H1 (cell line): ENCODE data around the gene CLDN4. TPM values are rescaled to one million over a fixed set of nuclear protein-coding genes. Genes with fewer than 3 reads are reported as not detected.

Experiments used
- CTCF ChIA-PET: fragments of 300-600 bp; sonication (Branson Sonifier 250); formaldehyde crosslinking; loops from one replicate; lab custom pipeline; 2021; ENCODE audit not compliant: partially characterized antibody; lab: Charles Lee
- POLR2A ChIA-PET: fragments of 300-600 bp; sonication (Branson Sonifier 250); formaldehyde crosslinking; loops from one replicate; lab custom pipeline; 2021; ENCODE audit warnings: inconsistent platforms; ENCODE audit not compliant: partially characterized antibody; lab: Charles Lee
- DNase-seq, 2 experiments: peaks; one replicate each; pipeline versions ENCODE4 v3.0.0 to v3.0.0-alpha.2; 2010 to 2022; ENCODE audit warnings: low spot score in 2 of 2, low read depth in 1 of 2, mixed read lengths in 1 of 2
- FAIRE-seq: peaks from 2 replicates; lab custom pipeline; 2011; peaks lifted over from hg19 to GRCh38; lab: Jason Lieb, UNC
- H2AFZ ChIP-seq: 2 replicates; pipeline ENCODE4 v1.8.1; 2012; ENCODE audit warnings: low read length, inconsistent platforms
- H2AK5ac ChIP-seq: 2 replicates; pipeline ENCODE4 v1.6.1; 2013; ENCODE audit warnings: low read depth, low read length
- H2BK120ac ChIP-seq: replicated peaks from 2 replicates; pipeline ENCODE3; 2013; ENCODE audit warnings: low read depth, low read length, inconsistent platforms
- H2BK12ac ChIP-seq: 2 replicates; pipeline ENCODE4 v1.6.1; 2013; ENCODE audit warnings: low read depth, low read length
- H2BK15ac ChIP-seq: 2 replicates; pipeline ENCODE4 v1.6.1; 2013; ENCODE audit warnings: low read length
- H2BK20ac ChIP-seq: 2 replicates; pipeline ENCODE4 v1.6.1; 2013; ENCODE audit warnings: low read length
- H2BK5ac ChIP-seq: 2 replicates; pipeline ENCODE4 v1.6.1; 2013; ENCODE audit warnings: low read depth, low read length
- H3K14ac ChIP-seq: 2 replicates; pipeline ENCODE4 v1.6.1; 2013; ENCODE audit warnings: inconsistent platforms; ENCODE audit not compliant: insufficient read length
- H3K18ac ChIP-seq: 2 replicates; pipeline ENCODE4 v1.6.1; 2013; ENCODE audit warnings: low read length; ENCODE audit errors: extremely low read depth
- H3K23ac ChIP-seq: 2 replicates; pipeline ENCODE4 v1.6.1; 2013; ENCODE audit warnings: inconsistent platforms; ENCODE audit not compliant: insufficient read length
- H3K23me2 ChIP-seq: 2 replicates; pipeline ENCODE4 v1.6.1; 2013; ENCODE audit warnings: low read depth, low read length
- H3K27ac ChIP-seq: 2 replicates; pipeline ENCODE4 v1.6.1; 2011; ENCODE audit warnings: low read depth, low read length, inconsistent platforms
- H3K27me3 ChIP-seq, 4 experiments: replicated peaks in 1 of 4; 1 replicate in 1 of 4; 2 replicates in 3 of 4; pipeline versions ENCODE4 v1.6.1 to v1.8.1; 2011 to 2013; ENCODE audit warnings: low read length in 3 of 4, mild to moderate bottlenecking in 3 of 4, inconsistent platforms in 2 of 4, mixed read lengths in 2 of 4, moderate library complexity in 1 of 4; ENCODE audit not compliant: control insufficient read depth in 3 of 4, insufficient read depth in 3 of 4; ENCODE audit errors: extremely low read depth in 1 of 4
- H3K36me3 ChIP-seq, 4 experiments: 2 replicates each; pipeline versions ENCODE4 v1.6.1 to v1.8.1; 2011 to 2013; ENCODE audit warnings: mild to moderate bottlenecking in 4 of 4, low read length in 3 of 4, moderate library complexity in 2 of 4, control low read depth in 1 of 4, inconsistent platforms in 1 of 4; ENCODE audit not compliant: insufficient read depth in 4 of 4, control insufficient read depth in 2 of 4
- H3K4ac ChIP-seq: replicated peaks from 2 replicates; pipeline ENCODE3; 2013; ENCODE audit warnings: low read length, low read depth, mixed read lengths, inconsistent platforms; ENCODE audit not compliant: insufficient read length
- H3K4me1 ChIP-seq, 4 experiments: replicated peaks in 1 of 4; 1 replicate in 1 of 4; 2 replicates in 3 of 4; pipeline versions ENCODE4 v1.6.1 to v1.8.1; 2011 to 2013; ENCODE audit warnings: low read length in 3 of 4, inconsistent platforms in 2 of 4, mixed read lengths in 1 of 4; ENCODE audit not compliant: insufficient read depth in 4 of 4, control insufficient read depth in 3 of 4
- H3K4me2 ChIP-seq, 2 experiments: 2 replicates each; pipeline versions ENCODE4 v1.6.1 to v1.8.1; 2011 to 2013; ENCODE audit warnings: low read depth in 2 of 2, low read length in 2 of 2, control low read depth in 1 of 2, inconsistent platforms in 1 of 2, mild to moderate bottlenecking in 1 of 2; ENCODE audit not compliant: insufficient read depth in 1 of 2
- H3K4me3 ChIP-seq, 4 experiments: fragments of 200-600, 300-600 bp in 1 of 4; sonication (generic), shearing (Covaris generic), sonication (Bioruptor Twin) in 1 of 4; 2 replicates each; pipeline versions ENCODE4 v1.5.1 to v1.8.1; 2011 to 2016; ENCODE audit warnings: low read length in 4 of 4, low read depth in 3 of 4, control low read depth in 2 of 4, inconsistent platforms in 2 of 4, mild to moderate bottlenecking in 2 of 4, mixed read lengths in 1 of 4, moderate library complexity in 1 of 4; ENCODE audit not compliant: insufficient read depth in 2 of 4; ENCODE audit errors: extremely low read depth in 1 of 4
- H3K56ac ChIP-seq: replicated peaks from 2 replicates; pipeline ENCODE3; 2013; ENCODE audit warnings: low read depth, mild to moderate bottlenecking, mixed read lengths, low read length, inconsistent platforms; ENCODE audit not compliant: insufficient read length
- H3K79me1 ChIP-seq: 2 replicates; pipeline ENCODE4 v1.6.1; 2013; ENCODE audit warnings: low read depth, low read length, control low read depth
- H3K79me2 ChIP-seq, 2 experiments: 2 replicates each; pipeline versions ENCODE4 v1.6.1 to v1.8.1; 2012 to 2013; ENCODE audit warnings: low read length in 2 of 2, mild to moderate bottlenecking in 2 of 2, inconsistent platforms in 1 of 2; ENCODE audit not compliant: insufficient read depth in 2 of 2, control insufficient read depth in 1 of 2
- H3K9ac ChIP-seq, 4 experiments: replicated peaks in 1 of 4; 1 replicate in 1 of 4; 2 replicates in 3 of 4; pipeline versions ENCODE4 v1.6.1 to v1.8.1; 2011 to 2013; ENCODE audit warnings: low read depth in 3 of 4, low read length in 3 of 4, control low read depth in 2 of 4, mild to moderate bottlenecking in 2 of 4, moderate library complexity in 2 of 4, inconsistent platforms in 1 of 4; ENCODE audit errors: extremely low read depth in 1 of 4
- H3K9me3 ChIP-seq, 2 experiments: 2 replicates each; pipeline versions ENCODE4 v1.6.1 to v1.8.1; 2012 to 2013; ENCODE audit warnings: mild to moderate bottlenecking in 2 of 2, moderate library complexity in 2 of 2, control low read depth in 1 of 2, inconsistent platforms in 1 of 2, low read depth in 1 of 2, low read length in 1 of 2, mixed read lengths in 1 of 2; ENCODE audit not compliant: insufficient read depth in 2 of 2
- H4K20me1 ChIP-seq, 2 experiments: replicated peaks in 1 of 2; 2 replicates each; pipeline versions ENCODE3 to v1.8.1; 2011 to 2013; ENCODE audit warnings: inconsistent platforms in 2 of 2, low read length in 2 of 2, mild to moderate bottlenecking in 1 of 2; ENCODE audit not compliant: insufficient read depth in 2 of 2, control insufficient read depth in 1 of 2
- H4K5ac ChIP-seq: 2 replicates; pipeline ENCODE4 v1.6.1; 2013; ENCODE audit warnings: low read length, low read depth, mixed read lengths, inconsistent platforms; ENCODE audit not compliant: insufficient read length
- H4K8ac ChIP-seq: 2 replicates; pipeline ENCODE4 v1.8.0; 2013; ENCODE audit warnings: mild to moderate bottlenecking, moderate library complexity, low read length, inconsistent platforms; ENCODE audit not compliant: insufficient read depth; ENCODE audit errors: extremely low read depth
- H4K91ac ChIP-seq: replicated peaks from 2 replicates; pipeline ENCODE3; 2013; ENCODE audit warnings: low read length, mixed read lengths, inconsistent platforms; ENCODE audit not compliant: insufficient read length
- BACH1 ChIP-seq: IDR thresholded peaks from 2 replicates; pipeline ENCODE4 v1.6.1; 2012; ENCODE audit warnings: low read length, improper control_type of control experiment
- CBX5 ChIP-seq: fragments of 300-800, 300-1000 bp; sonication (generic); IDR thresholded peaks from 2 replicates; pipeline ENCODE4 v1.7.1; 2016; ENCODE audit warnings: antibody characterized with exemption, low read length, low read depth
- EGR1 ChIP-seq: IDR thresholded peaks from 2 replicates; pipeline ENCODE4 v1.6.1; 2011; ENCODE audit warnings: low read depth, low read length, borderline replicate concordance
- HDAC2 ChIP-seq, 2 experiments: fragments of 300-600 bp in 1 of 2; sonication (generic) in 1 of 2; IDR thresholded peaks; 2 replicates each; pipeline ENCODE4 v1.6.1; 2011 to 2012; ENCODE audit warnings: low read depth in 2 of 2, low read length in 2 of 2, mild to moderate bottlenecking in 2 of 2, moderate library complexity in 2 of 2, borderline replicate concordance in 1 of 2, inconsistent platforms in 1 of 2
- KDM4A ChIP-seq: IDR thresholded peaks from one replicate; pipeline ENCODE4 v1.7.1; 2012; ENCODE audit warnings: low read depth, mild to moderate bottlenecking, moderate library complexity, low read length, inconsistent platforms; ENCODE audit not compliant: severe bottlenecking
- RFX5 ChIP-seq: IDR thresholded peaks from 2 replicates; pipeline ENCODE4 v1.6.1; 2011; ENCODE audit warnings: low read depth, low read length, improper control_type of control experiment, borderline replicate concordance
- RXRA ChIP-seq: IDR thresholded peaks from 2 replicates; pipeline ENCODE4 v1.6.1; 2011; ENCODE audit warnings: low read depth, mild to moderate bottlenecking, low read length, moderate library complexity; ENCODE audit not compliant: insufficient read depth
- SIN3A ChIP-seq, 2 experiments: IDR thresholded peaks in 1 of 2; conservative IDR thresholded peaks in 1 of 2; 2 replicates each; pipeline ENCODE4 v1.6.1; 2011 to 2012; ENCODE audit warnings: low read length in 2 of 2, improper control_type of control experiment in 1 of 2, low read depth in 1 of 2, mild to moderate bottlenecking in 1 of 2
- SP4 ChIP-seq: IDR thresholded peaks from 2 replicates; pipeline ENCODE4 v1.6.1; 2012; ENCODE audit warnings: low read length, inconsistent platforms
- TCF12 ChIP-seq: IDR thresholded peaks from 2 replicates; pipeline ENCODE4 v1.6.1; 2011; ENCODE audit warnings: low read depth, mild to moderate bottlenecking, low read length
- YY1 ChIP-seq: IDR thresholded peaks from 2 replicates; pipeline ENCODE4 v1.6.1; 2011; ENCODE audit warnings: low read depth, mild to moderate bottlenecking, low read length
- WGBS, 2 experiments: shearing (Covaris generic) in 1 of 2; methylation state at CpG; one replicate each; pipeline versions ENCODE4 v1.1.6 to v1.1.7; 2013 to 2015; ENCODE audit warnings: low lambda C conversion rate in 2 of 2, mixed read lengths in 2 of 2, inconsistent platforms in 1 of 2, low coverage in 1 of 2, missing lambda C conversion rate in 1 of 2; ENCODE audit not compliant: insufficient replicate concordance in 2 of 2, insufficient coverage in 1 of 2, insufficient read length in 1 of 2; ENCODE audit errors: extremely low coverage in 1 of 2, missing lambda C conversion rate in 1 of 2; 5-methylcytosine and 5-hydroxymethylcytosine counted together
- polyA plus RNA-seq, 7 experiments: library from polyadenylated mRNA; depleted of rRNA in 3 of 7; stranded (reverse) in 5 of 7; unstranded in 2 of 7; fragments of >200 nt in 5 of 7; fragments of 200-250 nt in 2 of 7; gene quantifications; 1 replicate in 5 of 7; 2 replicates in 1 of 7; 4 replicates in 1 of 7; pipeline versions ENCODE4 v1.2.1 to v1.2.3, GENCODE V29; 2011 to 2013; ENCODE audit warnings: missing spikeins in 2 of 7, mixed read lengths in 2 of 7
- total RNA-seq: library from RNA; stranded (reverse); fragmentation: NEBNext Ultra II Directional; extraction: Animal tissue kit (Norgen Biotek cat#: 25700); gene quantifications from 2 replicates; pipeline ENCODE4 v1.2.1, GENCODE V29; 2021
- TF ChIP-seq, protein P1 (sequence below): IDR thresholded peaks from 2 replicates; pipeline ENCODE4 v1.6.1; 2012; ENCODE audit warnings: inconsistent platforms

The CLDN4 gene
- total and polyA plus RNA-seq, 2 of the 8 experiments (the other 6 are each of a cell fraction or from before 2014, with no cell fraction given) = 28.0 to 69.3 TPM

DNA sequence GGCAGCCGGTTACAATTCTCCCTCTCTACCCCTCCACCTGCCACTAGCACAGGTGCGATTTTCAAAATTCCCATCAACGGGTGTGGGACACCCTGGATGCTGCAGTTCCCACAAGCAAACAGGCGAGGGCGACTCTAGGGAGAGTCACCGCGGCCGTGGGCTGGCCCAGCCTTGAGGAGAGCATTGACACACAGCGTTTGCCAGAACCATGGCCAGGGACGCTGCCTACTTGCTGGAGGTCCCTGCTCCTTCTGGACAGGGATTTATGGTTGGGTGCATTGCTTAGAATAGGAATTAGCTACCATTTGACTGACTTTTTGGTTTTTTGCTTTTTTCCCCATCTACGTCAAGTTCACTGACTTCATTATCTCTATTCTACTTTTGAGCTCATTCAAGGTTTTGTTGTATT, 19.0 kb upstream of the CLDN4 start:
- Histone ChIP-seq H4K5ac (no peak overlapping the region), H2AK5ac (no peak overlapping the region), H3K56ac (no peak overlapping the region), H2BK15ac (no peak overlapping the region), H2BK120ac (no peak overlapping the region), H2BK20ac (no peak overlapping the region), H4K91ac (no peak overlapping the region), H3K23ac (no peak overlapping the region), H3K18ac (no peak overlapping the region), H2BK12ac (no peak overlapping the region), H3K4me2 (no peak overlapping the region), H3K79me2 (no peaks in the 10 kb centered on the region), H2BK5ac (no peak overlapping the region), H3K36me3 (no peaks in the 10 kb centered on the region), H3K9ac (no peak overlapping the region), H3K4ac (no peak overlapping the region), H4K20me1 (no peaks in the 10 kb centered on the region), H3K4me1 (peaks cover 0 to 9% (median 5%) of the 10 kb centered on the region in 4 experiments; a peak in 6 of 7 replicates), H3K23me2 (0 out of 2 replicates have a peak, but pooled peaks cover 3% of the 10 kb centered on the region), H3K79me1 (no peaks in the 10 kb centered on the region), H3K14ac (no peak overlapping the region), H3K9me3 (no peaks in the 10 kb centered on the region), H3K27me3 (no peaks in the 10 kb centered on the region), H3K4me3 (no peak overlapping the region), H4K8ac (no peak overlapping the region), H2AFZ (no peak overlapping the region), H3K27ac (no peak overlapping the region)
- WGBS, 2 experiments = 13% methylated on average over 11 of the region's 11 CpGs; no CpG with 5 or more reads in 1 of the 2 experiments
- DNase-seq = peak; percentile 56 to 92
- CTCF ChIA-PET = interaction anchor here (0.6 to 4.9 kb wide), 28 partner anchors 8 to 140 kb away, joined by 3 to 72 read pairs (median 5); partner anchors contain the start of genes CLDN3, CLDN4 and METTL27
- POLR2A ChIA-PET = interaction anchor here (1.1 to 10.0 kb wide), 4 partner anchors 14 to 28 kb away, joined by 4 to 72 read pairs (median 6); partner anchors contain the start of gene CLDN4
- peak; percentile 70 for FAIRE-seq
- no peak for TF ChIP-seq CBX5
- no peak for TF ChIP-seq SP4
- TF ChIP-seq KDM4A = no peak
- 0 out of 4 replicates have a peak, but pooled peaks of 1 of the 2 experiments have one; percentile 48 for TF ChIP-seq SIN3A (conservative IDR thresholded peaks at IDR 0.05 in 1 of 2, IDR thresholded peaks at IDR 0.05 in 1 of 2; ENCODE audit: low read depth in 1 of 2, low read length in 2 of 2)
- TF ChIP-seq RFX5 = peak; percentile 28; the same call in 1 of the 2 replicates
- TF ChIP-seq YY1 = peak; percentile 66; the same call in 1 of the 2 replicates
- TF ChIP-seq, protein P1, sequence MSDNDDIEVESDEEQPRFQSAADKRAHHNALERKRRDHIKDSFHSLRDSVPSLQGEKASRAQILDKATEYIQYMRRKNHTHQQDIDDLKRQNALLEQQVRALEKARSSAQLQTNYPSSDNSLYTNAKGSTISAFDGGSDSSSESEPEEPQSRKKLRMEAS = peak; percentile 38; the same call in 1 of the 2 replicates
- TF ChIP-seq TCF12 = 0 out of 2 replicates have a peak, but pooled peaks have one; percentile 65
- TF ChIP-seq RXRA = no peak
- no peak for TF ChIP-seq EGR1
- TF ChIP-seq BACH1 = peak; percentile 73
- 0 out of 4 replicates have a peak, but pooled peaks of 1 of the 2 experiments have one; percentile 34 for TF ChIP-seq HDAC2 (IDR thresholded peaks at IDR 0.05; ENCODE audit: borderline replicate concordance in 1 of 2, low read depth in 2 of 2, low read length in 2 of 2)
